Keratinocyte (primary cell): ENCODE results near the gene LATS1.

Experiments
- EZH2 ChIP-seq: IDR thresholded peaks from one replicate; pipeline ENCODE4 v1.6.1; 2012; ENCODE audit warnings: inconsistent platforms, mild to moderate bottlenecking, low read length, moderate library complexity
- TF ChIP-seq, protein P1 (sequence below), 3 experiments: IDR thresholded peaks in 1 of 3; conservative IDR thresholded peaks in 1 of 3; optimal IDR thresholded peaks in 1 of 3; 2 replicates in 2 of 3; 3 replicates in 1 of 3; pipeline versions ENCODE3 to v1.5.1; 2011; ENCODE audit warnings: low read length in 3 of 3, mild to moderate bottlenecking in 3 of 3, moderate library complexity in 2 of 3, control low read depth in 1 of 3, inconsistent platforms in 1 of 3; ENCODE audit not compliant: insufficient read depth in 2 of 3; ENCODE audit errors: extremely low read depth in 1 of 3

DNA sequence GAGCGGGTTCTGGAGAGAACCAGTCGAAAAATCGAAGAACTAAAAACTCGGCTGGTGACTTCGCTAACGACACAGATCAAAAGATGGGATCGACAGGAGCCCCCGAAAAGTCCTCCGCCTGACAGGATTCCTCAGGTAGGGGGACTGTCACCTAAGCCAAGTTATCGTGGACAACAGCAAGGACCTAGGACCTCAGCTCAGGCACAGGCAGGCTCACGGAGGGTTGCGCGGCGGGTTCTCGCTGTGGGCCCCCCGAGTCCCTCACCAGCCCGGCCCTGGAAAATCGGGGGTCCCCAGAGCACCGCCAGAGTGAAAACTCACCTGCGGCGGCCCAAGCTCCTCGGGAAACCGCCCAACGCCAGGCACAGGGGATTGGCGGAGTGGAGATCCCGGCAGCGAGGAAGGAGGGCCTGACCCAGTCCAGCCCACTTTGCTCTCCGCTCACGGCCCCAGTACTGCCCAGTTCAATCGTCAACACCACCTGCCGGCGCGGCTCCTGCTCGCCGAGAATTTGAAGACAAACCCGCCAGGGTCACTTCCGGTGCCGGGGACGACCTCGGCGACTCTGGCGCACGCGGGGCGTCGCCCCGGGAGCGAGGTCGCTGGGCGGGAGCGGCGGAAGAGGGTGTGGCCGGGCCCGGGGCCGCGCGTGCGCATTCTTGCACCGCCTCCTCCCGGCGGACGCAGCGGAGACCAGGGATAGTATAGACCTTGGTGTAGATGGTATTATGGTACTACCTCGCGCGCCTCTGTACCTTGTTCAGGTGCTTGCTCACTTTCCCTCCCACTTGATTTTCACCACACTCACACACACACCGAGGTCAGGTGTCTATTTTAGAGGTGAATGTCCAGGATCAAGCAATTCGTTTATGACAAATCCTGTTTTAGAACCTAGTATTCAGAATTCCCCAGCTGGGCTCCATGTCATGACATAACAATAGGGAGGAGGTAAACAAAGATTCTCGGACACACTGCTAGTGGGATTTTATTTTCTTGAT lies 69.5 kb downstream of the LATS1 start, which contains the start of gene KATNA1:
- TF ChIP-seq, protein P1, sequence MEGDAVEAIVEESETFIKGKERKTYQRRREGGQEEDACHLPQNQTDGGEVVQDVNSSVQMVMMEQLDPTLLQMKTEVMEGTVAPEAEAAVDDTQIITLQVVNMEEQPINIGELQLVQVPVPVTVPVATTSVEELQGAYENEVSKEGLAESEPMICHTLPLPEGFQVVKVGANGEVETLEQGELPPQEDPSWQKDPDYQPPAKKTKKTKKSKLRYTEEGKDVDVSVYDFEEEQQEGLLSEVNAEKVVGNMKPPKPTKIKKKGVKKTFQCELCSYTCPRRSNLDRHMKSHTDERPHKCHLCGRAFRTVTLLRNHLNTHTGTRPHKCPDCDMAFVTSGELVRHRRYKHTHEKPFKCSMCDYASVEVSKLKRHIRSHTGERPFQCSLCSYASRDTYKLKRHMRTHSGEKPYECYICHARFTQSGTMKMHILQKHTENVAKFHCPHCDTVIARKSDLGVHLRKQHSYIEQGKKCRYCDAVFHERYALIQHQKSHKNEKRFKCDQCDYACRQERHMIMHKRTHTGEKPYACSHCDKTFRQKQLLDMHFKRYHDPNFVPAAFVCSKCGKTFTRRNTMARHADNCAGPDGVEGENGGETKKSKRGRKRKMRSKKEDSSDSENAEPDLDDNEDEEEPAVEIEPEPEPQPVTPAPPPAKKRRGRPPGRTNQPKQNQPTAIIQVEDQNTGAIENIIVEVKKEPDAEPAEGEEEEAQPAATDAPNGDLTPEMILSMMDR (optimal IDR thresholded peaks at IDR 0.05 in 1 of 3, IDR thresholded peaks at IDR 0.05 in 1 of 3, conservative IDR thresholded peaks at IDR 0.05 in 1 of 3; ENCODE audit: extremely low read depth in 1 of 3, insufficient read depth in 2 of 3, low read length in 3 of 3) = no peak
- no peak for TF ChIP-seq EZH2
